Lower leg skin (tissue), 3 donors: Measurements from ENCODE around the gene ATP8A2.
"Not testable (repeated sequence)": the region's sequence is repeated elsewhere in the genome, so short reads cannot be mapped to it uniquely, and the experiment has no call there.

ENCODE experiments used
- CTCF ChIP-seq, 3 donors: fragments of 450-650 bp; IDR thresholded peaks; one replicate each; pipeline ENCODE4 v1.5.1; 2016; ENCODE audit warnings: antibody characterized with exemption in 3 of 3, mild to moderate bottlenecking in 3 of 3, moderate library complexity in 2 of 3
- POLR2A ChIP-seq, 2 donors: fragments of 450-650 bp; IDR thresholded peaks; one replicate each; pipeline ENCODE4 v1.6.1; 2016 to 2017; ENCODE audit warnings: antibody characterized with exemption in 2 of 2, mild to moderate bottlenecking in 1 of 2, moderate library complexity in 1 of 2

- not testable (repeated sequence) for TF ChIP-seq CTCF, POLR2A (IDR thresholded peaks at IDR 0.05)
Measured at GRCh38 chr13:25954943-25955342, 583.2 kb downstream of the ATP8A2 start.
